ENCODE results near the gene ADARB2. TPM values are rescaled to one million over a fixed set of nuclear protein-coding genes. Genes with fewer than 3 reads are reported as not detected.
"Not testable (repeated sequence)": the region's sequence is repeated elsewhere in the genome, so short reads cannot be mapped to it uniquely, and the experiment has no call there.

Gene ADARB2
- total RNA-seq, 1 donor from 2014 or later, result 0.10 TPM

DNA sequence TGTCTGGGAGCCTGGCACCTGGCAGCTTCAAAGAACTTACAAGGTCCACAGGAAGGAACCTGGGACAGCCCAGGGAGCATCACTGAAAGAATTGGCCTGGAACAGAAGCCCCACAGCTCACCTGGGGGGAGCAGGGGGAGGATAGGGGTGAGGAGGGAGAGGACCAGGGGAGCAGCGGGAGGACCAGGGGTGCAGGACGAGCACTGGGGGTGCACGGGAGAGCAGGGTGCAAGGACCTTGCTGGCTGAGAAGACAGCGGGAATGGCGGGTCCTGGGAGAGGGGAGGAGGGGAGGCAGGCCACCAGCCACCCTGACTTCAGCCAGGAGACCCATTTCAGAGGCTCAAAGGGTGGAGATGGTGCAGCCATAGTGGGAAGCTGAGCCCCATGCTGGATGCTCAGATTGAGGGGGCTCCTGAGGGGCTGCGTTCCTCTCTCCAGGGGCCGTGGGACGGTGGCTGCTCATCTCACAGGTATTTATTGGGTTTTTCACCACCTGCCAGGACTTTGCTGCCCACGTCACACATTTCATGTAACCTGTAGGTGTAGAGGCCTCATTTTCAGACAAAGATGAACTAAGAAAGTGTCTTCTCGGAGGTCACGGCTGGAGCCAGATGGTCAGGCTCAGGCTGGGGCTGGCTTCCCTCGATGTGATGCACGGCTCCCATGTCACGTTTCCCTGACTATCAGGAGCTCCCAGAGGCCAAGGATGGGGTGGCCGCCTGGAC, 571.1 kb downstream of the ADARB2 start:
- DNase-seq, result no peak

DNA sequence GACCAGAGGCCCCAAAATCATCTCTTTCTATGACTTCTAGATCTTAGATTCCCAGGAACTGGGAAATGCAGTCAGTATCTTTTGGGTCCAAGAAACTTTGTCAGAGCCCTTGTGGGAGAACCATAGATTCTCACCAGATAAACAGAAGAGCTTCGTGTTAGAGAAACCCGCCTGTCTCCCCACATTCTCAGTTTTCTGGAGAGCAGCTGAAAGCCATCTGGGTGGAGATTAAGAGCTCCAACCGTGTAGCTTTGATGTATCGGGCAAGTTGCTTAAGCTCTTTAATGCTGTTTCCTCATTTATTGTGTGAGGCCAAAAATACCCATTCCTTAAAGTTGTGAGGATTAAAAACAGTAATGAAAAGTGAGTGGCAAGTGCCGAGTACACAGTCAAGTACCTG, 573.5 kb downstream of the ADARB2 start:
- no peak for DNase-seq

DNA sequence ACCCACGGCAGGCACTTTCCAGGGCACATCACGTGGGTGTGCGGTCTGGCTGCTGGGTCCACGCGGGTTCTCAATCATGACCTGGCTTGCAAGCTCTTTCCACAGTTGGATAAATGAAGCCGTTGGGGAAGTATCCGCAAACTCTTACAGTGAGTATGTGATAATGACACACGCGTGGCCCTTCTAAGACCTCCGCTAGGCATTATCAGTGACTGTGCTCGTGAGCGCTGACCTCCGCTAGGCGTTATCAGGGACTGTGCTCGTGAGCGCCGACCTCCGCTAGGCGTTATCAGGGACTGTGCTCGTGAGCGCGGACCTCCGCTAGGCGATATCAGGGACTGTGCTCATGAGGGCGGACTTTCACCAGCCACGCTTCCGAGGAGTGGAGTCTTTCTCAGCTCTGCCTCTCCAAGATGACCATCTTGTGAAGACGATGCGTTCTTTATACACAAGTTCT, 574.1 kb downstream of the ADARB2 start:
- DNase-seq, result no peak

GRCh38 chr10:1162481-1163203, 574.7 kb downstream of the ADARB2 start:
- DNase-seq, result no peak

- DNase-seq, result not testable (repeated sequence)
Observed at GRCh38 chr10:1161315-1161673, 576.0 kb downstream of the ADARB2 start.

DNA sequence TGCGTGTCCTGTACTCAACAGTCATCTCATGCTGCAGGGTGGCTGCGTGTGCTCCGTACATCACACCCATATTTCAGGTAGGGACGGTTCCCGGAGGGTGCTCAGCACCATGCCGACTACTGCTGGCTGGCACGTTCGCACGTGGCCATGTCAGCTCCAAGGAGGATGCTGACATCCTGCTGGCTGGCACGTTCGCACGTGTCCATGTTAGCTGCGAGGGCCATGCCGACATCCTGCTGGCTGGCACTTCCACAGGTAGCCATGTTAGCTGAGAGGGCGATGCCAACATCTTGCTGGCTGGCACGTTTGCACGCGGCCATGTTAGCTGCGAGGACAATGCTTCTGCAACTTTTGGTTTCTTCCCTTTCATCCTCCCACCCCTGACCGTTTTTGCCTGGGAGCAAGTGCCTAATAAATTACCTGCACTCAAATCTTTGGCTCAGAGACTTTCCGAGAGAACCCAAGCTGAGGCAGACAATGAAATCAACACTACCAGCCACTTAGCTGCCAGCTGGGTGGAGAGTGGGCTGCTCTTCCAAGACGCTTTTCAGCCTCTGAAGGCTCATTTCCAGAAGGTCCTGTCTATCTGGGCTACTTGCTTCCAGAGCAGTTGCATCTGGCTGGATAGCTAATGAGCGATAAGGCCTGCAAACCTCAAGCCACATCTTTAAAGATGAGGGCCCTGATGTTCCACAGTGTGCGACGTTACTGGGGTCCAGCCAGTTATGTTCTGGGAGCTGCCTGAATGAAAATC, 576.6 kb downstream of the ADARB2 start:
- DNase-seq, result peak; percentile 29

- DNase-seq, result peak; percentile 25
Observed at GRCh38 chr10:1159131-1160061, 577.9 kb downstream of the ADARB2 start.

DNA sequence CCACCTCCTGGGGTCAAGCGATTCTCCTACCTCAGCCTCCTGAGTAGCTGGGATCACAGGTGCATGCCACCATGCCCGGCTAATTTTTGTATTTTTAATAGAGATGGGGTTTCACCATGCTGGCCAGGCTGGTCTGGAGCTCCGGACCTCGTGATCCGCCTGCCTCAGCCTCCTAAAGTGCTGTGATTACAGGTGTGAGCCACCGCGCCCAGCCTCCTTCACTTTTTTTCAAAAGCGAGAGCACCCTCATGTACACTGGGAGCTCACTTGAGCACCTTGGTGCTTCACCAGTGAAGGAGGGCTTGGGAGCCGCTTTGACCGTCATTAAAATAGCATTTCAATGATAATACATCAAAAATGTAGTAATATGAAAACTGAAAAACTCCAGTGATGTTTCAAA, 578.8 kb downstream of the ADARB2 start:
- not testable (repeated sequence) for DNase-seq

- DNase-seq, result no peak
Observed at GRCh38 chr10:1158066-1158465, 579.3 kb downstream of the ADARB2 start.

DNA sequence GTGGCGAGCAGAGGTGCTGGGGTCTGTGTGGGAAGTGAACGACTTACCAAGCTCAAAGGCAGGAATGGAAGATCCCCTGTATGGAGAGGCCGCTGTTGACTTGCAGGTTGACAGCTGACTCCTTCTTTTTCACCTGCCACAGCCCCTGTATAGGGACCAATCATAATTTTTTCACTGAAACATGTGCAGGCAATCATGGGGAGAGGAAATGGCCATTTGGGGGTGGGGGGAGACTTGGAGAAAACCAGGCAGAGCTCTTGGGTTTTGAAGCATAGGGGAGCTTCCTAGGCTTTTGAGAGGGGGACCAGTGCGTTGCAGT, 579.8 kb downstream of the ADARB2 start:
- no peak for DNase-seq

DNA sequence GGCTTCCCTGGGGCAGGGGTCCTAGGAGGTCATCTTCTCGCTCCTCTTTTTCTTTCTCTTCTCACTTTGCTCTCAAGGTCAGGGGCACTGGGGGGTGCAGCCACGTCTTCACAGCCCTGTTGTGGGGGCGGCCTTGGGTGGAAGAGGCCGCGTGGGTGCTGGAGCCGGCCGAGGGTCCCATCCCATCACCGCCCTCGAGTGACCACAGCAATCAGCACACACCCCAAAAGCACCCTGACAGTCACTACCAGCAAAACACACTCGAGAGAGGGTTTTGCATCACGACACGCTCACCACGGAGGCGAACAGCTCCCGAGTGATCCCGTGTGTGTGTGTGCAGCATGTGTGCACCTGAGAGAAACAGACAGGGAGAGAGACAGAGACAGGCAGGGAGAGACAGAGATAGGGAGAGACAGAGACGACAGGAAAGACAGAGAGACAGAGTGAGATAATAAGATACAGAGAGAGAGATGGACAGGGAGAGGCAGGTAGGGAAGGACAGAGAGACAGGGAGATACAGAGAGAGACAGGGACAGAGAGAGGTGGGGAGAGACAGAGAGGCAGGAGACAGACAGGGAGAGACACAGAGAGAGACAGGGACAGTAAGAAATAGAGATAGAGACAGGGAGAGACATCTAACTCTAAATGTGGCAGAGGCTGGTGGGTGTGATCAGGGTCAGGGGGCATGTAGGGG, 580.3 kb downstream of the ADARB2 start:
- no peak for DNase-seq

DNA sequence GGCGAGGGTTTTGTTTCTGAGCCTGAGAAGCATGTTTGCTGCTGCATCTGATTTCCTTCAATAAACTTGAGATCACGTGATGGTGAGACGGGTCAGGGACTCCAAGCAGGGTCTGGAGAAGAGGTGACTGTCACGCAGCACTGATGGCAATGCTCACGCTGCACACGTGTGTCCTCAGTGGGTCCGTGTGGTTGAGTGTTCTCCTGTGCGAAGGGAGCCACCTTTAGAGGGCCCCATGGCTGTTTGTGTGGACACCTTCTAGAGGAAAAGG, 580.8 kb downstream of the ADARB2 start:
- DNase-seq, result no peak

DNA sequence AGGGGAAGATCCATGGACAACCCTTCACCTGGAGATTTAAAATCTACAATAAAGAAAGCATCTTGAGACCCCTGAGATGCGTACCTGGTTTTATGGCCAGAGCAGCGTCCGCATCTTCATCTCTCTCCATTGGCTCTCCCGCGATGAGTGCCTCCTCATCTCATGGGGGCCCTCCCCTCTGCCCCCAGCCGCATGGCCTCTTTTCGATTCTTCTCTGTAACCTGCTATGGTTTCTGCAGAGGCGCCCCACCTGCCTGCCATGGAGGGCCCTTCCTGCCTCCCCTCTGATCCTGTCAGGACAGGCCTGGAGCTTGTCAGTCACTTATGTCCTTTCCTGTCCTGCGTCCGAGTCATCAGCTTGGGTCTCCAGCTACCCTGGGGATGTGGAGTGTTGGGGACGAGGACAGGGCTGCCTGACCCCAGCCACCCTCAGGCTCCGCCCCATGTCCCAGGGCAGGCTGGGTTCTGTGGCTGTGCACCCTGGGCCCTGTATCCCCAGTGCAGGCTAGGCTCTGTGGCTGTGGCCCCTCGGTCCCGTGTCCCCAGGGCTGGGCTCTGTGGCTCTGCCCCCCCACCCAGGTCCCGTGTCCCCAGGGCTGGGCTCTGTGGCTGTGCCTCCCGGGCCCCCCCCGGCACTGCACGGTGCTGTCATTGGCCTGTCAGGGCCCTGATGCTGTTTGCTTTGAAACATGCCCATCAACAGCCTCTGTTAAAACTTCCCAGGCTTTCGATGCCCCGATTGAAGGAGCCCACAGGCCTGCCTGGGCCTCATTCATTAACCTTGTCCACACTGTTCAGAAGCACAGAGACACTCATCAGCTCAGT, 581.3 kb downstream of the ADARB2 start:
- no peak for DNase-seq

DNA sequence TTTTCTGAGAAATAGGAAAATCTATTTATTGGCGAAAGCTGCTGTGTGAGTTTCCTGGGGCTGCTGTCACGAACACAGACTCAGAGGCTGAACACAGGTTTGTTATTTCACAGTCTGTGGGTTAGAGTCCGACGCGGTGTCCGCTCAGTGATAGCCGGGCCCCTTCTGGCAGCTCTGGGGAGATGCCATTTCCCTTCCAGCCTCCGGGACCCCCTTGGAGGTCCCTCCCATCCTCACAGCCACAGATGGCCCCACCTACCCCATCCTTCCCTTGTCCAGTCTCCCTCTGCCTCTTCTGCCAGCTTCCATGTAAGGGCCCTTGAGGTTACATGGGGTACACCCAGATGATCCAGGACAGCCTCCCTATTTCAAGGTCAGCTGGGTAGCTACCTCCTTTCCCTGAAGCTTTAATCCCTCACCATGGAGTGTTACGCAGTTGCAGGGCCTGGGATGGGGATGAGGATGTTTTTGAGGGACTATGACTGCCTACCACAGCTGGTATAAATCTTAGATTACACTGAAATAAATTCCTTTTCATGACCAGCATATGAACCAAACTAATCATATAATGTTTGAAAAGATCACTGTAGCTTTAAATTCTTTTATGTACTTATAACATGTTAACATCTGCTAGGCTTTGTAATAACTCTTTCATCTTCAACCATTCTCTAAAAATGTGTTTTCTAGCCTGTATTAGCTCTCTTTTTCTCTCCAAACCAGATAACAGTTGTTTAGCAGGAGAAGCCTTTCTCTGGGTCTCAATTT, 582.6 kb downstream of the ADARB2 start:
- DNase-seq, result peak; percentile 5

- DNase-seq, result no peak
Observed at GRCh38 chr10:1153805-1154351, 583.4 kb downstream of the ADARB2 start.

DNA sequence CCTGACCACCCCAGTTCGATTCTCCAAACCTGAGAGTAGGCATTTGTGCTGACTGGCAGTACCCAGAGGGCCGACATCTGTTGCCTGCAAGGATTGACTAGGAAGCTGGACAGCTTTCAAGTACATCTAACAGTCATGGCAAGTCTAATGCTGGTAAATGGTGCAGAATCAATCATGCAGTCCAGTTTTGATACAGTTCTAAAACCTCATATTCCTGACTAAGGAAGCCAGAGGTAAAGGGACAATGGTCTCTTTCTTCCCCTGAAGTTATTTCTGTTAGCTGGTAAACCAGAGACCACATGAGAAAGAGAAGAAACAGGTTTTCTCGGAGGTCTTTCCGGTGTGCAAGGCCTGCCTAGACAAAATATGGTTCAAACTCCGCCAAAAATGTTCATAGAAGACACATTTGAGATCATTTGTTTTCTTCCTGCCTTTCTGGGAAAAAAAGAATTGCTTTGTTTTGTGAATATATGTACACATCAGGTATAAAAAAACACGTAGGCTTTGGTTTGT, 584.0 kb downstream of the ADARB2 start:
- no peak for DNase-seq

GRCh38 chr10:1152386-1153250, 584.7 kb downstream of the ADARB2 start:
- no peak for DNase-seq
